GM12801 (cell line): ENCODE measurements around the gene MFAP1.

Source experiments
- CTCF ChIP-seq: IDR thresholded peaks from one replicate; pipeline ENCODE4 v1.5.1; 2011; ENCODE audit warnings: control low read depth; ENCODE audit not compliant: insufficient read length; ENCODE audit errors: extremely low read depth

The MFAP1 gene

GRCh38 chr15:43854801-43855200 lies 30.3 kb upstream of the MFAP1 start:
- no peak for TF ChIP-seq CTCF

- no peak for TF ChIP-seq CTCF
These were observed 28.1 kb upstream of the MFAP1 start for GRCh38 chr15:43852607-43853006.

GRCh38 chr15:43851251-43851650 lies 26.8 kb upstream of the MFAP1 start:
- no peak for TF ChIP-seq CTCF

- TF ChIP-seq CTCF: no peak
These were observed 20.9 kb upstream of the MFAP1 start for GRCh38 chr15:43845421-43845820.

GRCh38 chr15:43828061-43828657 lies 3.7 kb upstream of the MFAP1 start:
- TF ChIP-seq CTCF: no peak

- TF ChIP-seq CTCF: no peak
These were observed 2.2 kb upstream of the MFAP1 start, which contains the start of gene WDR76 for GRCh38 chr15:43826508-43827341. Gene WDR76, plus strand, starts transcription at chr15:43827002. Its CDS starts 31 bp downstream, at chr15:43827033.

- TF ChIP-seq CTCF: no peak
These were observed 1.6 kb upstream of the MFAP1 start for GRCh38 chr15:43826029-43826507.
